Stimulated activated CD4-positive, alpha-beta T cell treated with anti-CD3 and anti-CD28 coated beads, Interleukin-12 subunit alpha, Interleukin-12 subunit beta, amount 100 ng/mL, for 48 hours (primary cell): ENCODE results near the gene CMIP.

Experiments
- DNase-seq, 3 donors: peaks; one replicate each; pipeline ENCODE4 v3.0.0-alpha.2; 2020; ENCODE audit warnings: low read depth in 2 of 3, low spot score in 1 of 3

Gene CMIP

GRCh38 chr16:81694494-81695280 lies 250.1 kb downstream of the CMIP start:
- DNase-seq = no peak

- DNase-seq = no peak
Measured at GRCh38 chr16:81695321-81696165, 250.9 kb downstream of the CMIP start.

- DNase-seq = no peak
Measured at GRCh38 chr16:81696166-81696960, 251.8 kb downstream of the CMIP start.

GRCh38 chr16:81696961-81697615 lies 252.5 kb downstream of the CMIP start:
- peak; percentile 17 to 41 (median 32) for DNase-seq

GRCh38 chr16:81697616-81698309 lies 253.2 kb downstream of the CMIP start:
- no peak for DNase-seq

- no peak for DNase-seq
Measured at GRCh38 chr16:81698310-81698641, 253.7 kb downstream of the CMIP start.

- DNase-seq = no peak
Measured at GRCh38 chr16:81699596-81699995, 255.0 kb downstream of the CMIP start.

GRCh38 chr16:81700071-81700779 lies 255.6 kb downstream of the CMIP start:
- DNase-seq = no peak

GRCh38 chr16:81700780-81701165 lies 256.2 kb downstream of the CMIP start:
- DNase-seq = no peak

- no peak for DNase-seq
Measured at GRCh38 chr16:81701296-81701970, 256.8 kb downstream of the CMIP start.

- DNase-seq = no peak
Measured at GRCh38 chr16:81702506-81702905, 257.9 kb downstream of the CMIP start.

GRCh38 chr16:81703177-81704155 lies 258.9 kb downstream of the CMIP start:
- no peak for DNase-seq

- no peak for DNase-seq
Measured at GRCh38 chr16:81705261-81705660, 260.7 kb downstream of the CMIP start.

GRCh38 chr16:81706327-81707295 lies 262.0 kb downstream of the CMIP start:
- DNase-seq = no peak

- DNase-seq = no peak
Measured at GRCh38 chr16:81707411-81708265, 263.0 kb downstream of the CMIP start.
